ENCODE measurements around the gene TRPV2. TPM values are rescaled to one million over a fixed set of nuclear protein-coding genes. Genes with fewer than 3 reads are reported as not detected.

TRPV2 gene
- total and polyA plus RNA-seq, 2 experiments from 2014 or later, result 1.7 to 3.2 TPM

DNA sequence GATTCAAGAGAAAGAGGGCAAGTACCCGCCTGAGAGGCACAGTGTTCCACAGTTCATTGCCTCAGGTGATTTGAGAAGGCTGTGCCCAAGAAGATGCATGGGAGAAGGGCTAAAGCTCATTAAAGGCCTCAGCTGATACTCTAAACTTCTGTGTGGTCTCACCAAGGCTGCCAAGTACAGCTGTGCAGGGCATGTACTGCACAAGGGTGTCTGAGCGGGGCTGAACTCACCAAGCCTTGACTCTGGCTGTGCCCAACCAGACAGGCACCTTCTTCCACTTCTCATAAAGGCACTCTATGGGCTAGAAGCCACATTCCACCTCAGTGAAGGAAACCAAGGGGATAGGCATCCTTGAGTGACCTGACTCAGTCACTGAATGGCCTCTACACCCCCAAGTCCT lies 63.9 kb downstream of the TRPV2 start:
- H4K20me1 ChIP-seq (replicated peaks; ENCODE audit: insufficient read depth), result no peaks in the 10 kb centered on the region
- no peak overlapping the region for H3K4me3 ChIP-seq
- Mint-ChIP-seq H3K27ac (no peak overlapping the region), H3K36me3 (ENCODE audit: low read depth) (no peaks in the 10 kb centered on the region), H3K27me3 (ENCODE audit: insufficient read depth, low read depth, poor library complexity) (peaks cover 18% of the 10 kb centered on the region), H3K4me1 (peaks cover 47% of the 10 kb centered on the region), H3K9me3 (no peaks in the 10 kb centered on the region), H3K4me3 (no peak overlapping the region)
- H3K4me2 ChIP-seq, result no peak overlapping the region
- ATAC-seq, result no peak
- no peaks in the 10 kb centered on the region for H3K36me3 ChIP-seq (ENCODE audit: insufficient read depth)
- H3K9me2 ChIP-seq (ENCODE audit: insufficient read depth), result no peaks in the 10 kb centered on the region
- H3K79me2 ChIP-seq (replicated peaks; ENCODE audit: insufficient read depth), result peaks cover 19% of the 10 kb centered on the region
- no peak for DNase-seq (ENCODE audit: low spot score)
- H3F3A ChIP-seq (replicated peaks; ENCODE audit: low read depth), result 0 out of 2 replicates have a peak, but pooled peaks cover 5% of the 10 kb centered on the region
- H2AFZ ChIP-seq, result no peak overlapping the region
- H3K4me1 ChIP-seq (ENCODE audit: insufficient read depth), result peaks cover 12% of the 10 kb centered on the region
- H3K27ac ChIP-seq (ENCODE audit: low read depth), result no peak overlapping the region
- TF ChIP-seq EZH2phosphoT487 (IDR thresholded peaks at IDR 0.05; ENCODE audit: unreplicated experiment) (no peak), STAT1 (IDR thresholded peaks at IDR 0.05; ENCODE audit: unreplicated experiment) (no peak), CREB1 (CRISPR knock-in tag; IDR thresholded peaks at IDR 0.05; ENCODE audit: low read depth) (no peak), NANOG (IDR thresholded peaks at IDR 0.05; ENCODE audit: borderline replicate concordance) (no peak), ZNF331 (CRISPR knock-in tag; IDR thresholded peaks at IDR 0.05; ENCODE audit: low read depth) (no peak), EZH2 (IDR thresholded peaks at IDR 0.05; ENCODE audit: low read depth, unreplicated experiment) (no peak), JUNB (IDR thresholded peaks at IDR 0.05; ENCODE audit: unreplicated experiment) (no peak)
- TF ChIP-seq, protein P1, sequence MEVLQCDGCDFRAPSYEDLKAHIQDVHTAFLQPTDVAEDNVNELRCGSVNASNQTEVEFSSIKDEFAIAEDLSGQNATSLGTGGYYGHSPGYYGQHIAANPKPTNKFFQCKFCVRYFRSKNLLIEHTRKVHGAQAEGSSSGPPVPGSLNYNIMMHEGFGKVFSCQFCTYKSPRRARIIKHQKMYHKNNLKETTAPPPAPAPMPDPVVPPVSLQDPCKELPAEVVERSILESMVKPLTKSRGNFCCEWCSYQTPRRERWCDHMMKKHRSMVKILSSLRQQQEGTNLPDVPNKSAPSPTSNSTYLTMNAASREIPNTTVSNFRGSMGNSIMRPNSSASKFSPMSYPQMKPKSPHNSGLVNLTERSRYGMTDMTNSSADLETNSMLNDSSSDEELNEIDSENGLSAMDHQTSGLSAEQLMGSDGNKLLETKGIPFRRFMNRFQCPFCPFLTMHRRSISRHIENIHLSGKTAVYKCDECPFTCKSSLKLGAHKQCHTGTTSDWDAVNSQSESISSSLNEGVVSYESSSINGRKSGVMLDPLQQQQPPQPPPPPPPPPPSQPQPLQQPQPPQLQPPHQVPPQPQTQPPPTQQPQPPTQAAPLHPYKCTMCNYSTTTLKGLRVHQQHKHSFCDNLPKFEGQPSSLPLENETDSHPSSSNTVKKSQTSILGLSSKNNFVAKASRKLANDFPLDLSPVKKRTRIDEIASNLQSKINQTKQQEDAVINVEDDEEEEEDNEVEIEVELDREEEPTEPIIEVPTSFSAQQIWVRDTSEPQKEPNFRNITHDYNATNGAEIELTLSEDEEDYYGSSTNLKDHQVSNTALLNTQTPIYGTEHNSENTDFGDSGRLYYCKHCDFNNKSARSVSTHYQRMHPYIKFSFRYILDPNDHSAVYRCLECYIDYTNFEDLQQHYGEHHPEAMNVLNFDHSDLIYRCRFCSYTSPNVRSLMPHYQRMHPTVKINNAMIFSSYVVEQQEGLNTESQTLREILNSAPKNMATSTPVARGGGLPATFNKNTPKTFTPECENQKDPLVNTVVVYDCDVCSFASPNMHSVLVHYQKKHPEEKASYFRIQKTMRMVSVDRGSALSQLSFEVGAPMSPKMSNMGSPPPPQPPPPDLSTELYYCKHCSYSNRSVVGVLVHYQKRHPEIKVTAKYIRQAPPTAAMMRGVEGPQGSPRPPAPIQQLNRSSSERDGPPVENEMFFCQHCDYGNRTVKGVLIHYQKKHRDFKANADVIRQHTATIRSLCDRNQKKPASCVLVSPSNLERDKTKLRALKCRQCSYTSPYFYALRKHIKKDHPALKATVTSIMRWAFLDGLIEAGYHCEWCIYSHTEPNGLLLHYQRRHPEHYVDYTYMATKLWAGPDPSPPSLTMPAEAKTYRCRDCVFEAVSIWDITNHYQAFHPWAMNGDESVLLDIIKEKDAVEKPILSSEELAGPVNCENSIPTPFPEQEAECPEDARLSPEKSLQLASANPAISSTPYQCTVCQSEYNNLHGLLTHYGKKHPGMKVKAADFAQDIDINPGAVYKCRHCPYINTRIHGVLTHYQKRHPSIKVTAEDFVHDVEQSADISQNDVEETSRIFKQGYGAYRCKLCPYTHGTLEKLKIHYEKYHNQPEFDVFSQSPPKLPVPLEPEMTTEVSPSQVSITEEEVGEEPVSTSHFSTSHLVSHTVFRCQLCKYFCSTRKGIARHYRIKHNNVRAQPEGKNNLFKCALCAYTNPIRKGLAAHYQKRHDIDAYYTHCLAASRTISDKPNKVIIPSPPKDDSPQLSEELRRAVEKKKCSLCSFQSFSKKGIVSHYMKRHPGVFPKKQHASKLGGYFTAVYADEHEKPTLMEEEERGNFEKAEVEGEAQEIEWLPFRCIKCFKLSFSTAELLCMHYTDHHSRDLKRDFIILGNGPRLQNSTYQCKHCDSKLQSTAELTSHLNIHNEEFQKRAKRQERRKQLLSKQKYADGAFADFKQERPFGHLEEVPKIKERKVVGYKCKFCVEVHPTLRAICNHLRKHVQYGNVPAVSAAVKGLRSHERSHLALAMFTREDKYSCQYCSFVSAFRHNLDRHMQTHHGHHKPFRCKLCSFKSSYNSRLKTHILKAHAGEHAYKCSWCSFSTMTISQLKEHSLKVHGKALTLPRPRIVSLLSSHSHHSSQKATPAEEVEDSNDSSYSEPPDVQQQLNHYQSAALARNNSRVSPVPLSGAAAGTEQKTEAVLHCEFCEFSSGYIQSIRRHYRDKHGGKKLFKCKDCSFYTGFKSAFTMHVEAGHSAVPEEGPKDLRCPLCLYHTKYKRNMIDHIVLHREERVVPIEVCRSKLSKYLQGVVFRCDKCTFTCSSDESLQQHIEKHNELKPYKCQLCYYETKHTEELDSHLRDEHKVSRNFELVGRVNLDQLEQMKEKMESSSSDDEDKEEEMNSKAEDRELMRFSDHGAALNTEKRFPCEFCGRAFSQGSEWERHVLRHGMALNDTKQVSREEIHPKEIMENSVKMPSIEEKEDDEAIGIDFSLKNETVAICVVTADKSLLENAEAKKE (CRISPR knock-in tag; IDR thresholded peaks at IDR 0.05), result no peak
- no peaks in the 10 kb centered on the region for H3K27me3 ChIP-seq (ENCODE audit: insufficient read depth)

Data from GM23338 (cell line).